Activated T-cell treated with anti-CD3 and anti-CD28 coated beads for 24 hours (primary cell): ENCODE measurements around the gene SYNE2.
"Not testable (repeated sequence)": the region's sequence is repeated elsewhere in the genome, so short reads cannot be mapped to it uniquely, and the experiment has no call there.

Source experiments
- DNase-seq: peaks from one replicate; pipeline ENCODE4 v3.0.0-alpha.2; 2020; ENCODE audit warnings: low read depth

The SYNE2 gene

DNA sequence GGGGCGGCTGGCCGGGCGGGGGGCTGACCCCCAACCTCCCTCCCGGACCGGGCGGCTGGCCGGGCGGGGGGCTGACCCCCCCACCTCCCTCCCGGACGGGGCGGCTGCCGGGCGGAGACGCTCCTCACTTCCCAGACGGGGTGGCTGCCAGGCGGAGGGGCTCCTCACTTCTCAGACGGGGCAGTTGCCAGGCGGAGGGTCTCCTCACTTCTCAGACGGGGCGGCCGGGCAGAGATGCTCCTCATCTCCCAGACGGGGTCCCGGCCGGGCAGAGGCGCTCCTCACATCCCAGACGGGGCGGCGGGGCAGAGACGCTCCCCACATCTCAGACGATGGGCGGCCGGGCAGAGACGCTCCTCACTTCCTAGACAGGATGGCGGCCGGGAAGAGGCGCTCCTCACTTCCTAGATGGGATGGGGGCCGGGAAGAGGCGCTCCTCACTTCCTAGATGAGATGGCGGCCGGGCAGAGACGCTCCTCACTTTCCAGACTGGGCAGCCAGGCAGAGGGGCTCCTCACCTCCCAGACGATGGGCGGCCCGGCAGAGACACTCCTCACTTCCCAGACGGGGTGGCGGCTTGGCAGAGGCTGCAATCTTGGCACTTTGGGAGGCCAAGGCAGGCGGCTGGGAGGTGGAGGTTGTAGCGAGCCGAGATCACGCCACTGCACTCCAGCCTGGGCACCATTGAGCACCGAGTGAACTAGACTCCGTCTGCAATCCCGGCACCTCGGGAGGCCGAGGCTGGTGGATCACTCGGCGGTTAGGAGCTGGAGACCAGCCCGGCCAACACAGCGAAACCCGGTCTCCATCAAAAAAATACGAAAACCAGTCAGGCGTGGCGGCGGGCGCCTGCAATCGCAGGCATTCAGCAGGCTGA lies 185.3 kb downstream of the SYNE2 start:
- not testable (repeated sequence) for DNase-seq

DNA sequence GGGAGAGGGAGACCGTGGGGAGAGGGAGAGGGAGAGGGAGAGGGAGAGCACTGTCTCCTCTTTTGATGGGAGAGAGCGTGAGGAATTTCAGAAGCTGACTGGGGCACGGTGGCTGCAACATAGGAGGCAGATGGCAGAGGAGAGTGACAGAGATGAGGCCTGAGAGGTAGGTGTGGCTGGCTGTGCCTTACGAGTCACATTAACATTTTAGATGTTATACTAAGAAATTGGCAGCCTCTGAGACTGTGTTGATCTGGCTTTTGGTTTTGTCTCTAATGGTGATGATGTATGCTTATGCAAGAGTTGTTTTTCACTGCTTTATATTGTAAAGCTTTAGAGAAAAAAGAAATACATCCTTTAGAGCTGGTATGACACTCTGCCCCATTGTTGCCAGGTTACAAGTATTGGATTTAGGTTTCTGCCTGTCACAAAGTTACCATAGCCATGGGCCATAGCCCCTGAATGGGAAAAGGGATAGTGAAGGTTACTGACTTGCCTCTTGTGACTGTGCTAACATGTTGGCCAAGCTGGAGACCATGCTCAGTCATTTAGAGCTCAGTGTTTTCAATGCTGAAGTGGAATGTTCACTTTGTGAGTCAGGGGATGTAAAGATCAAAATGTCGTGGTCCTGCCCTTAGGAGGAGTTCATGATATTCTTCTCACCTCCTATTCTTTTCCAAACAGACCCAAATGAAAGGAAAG lies 186.2 kb downstream of the SYNE2 start:
- no peak for DNase-seq

DNA sequence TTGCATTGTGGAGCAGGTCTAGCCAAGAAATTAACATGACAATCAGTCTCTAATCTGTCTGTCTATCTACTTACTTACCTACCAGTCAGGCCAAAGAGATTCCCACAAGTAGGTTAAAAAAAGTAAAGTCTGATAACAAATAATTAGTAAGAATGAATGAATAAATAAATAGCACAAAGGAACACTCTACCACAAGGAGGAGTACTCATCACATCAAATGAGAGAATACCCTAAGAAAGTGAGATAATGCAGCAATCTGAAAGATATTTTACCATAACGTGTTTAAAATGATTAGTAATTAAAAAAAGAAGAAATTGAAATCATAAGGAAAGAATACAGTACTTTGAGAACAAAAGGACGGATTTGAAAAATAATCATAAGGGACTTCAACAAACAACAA lies 187.2 kb downstream of the SYNE2 start:
- no peak for DNase-seq

DNA sequence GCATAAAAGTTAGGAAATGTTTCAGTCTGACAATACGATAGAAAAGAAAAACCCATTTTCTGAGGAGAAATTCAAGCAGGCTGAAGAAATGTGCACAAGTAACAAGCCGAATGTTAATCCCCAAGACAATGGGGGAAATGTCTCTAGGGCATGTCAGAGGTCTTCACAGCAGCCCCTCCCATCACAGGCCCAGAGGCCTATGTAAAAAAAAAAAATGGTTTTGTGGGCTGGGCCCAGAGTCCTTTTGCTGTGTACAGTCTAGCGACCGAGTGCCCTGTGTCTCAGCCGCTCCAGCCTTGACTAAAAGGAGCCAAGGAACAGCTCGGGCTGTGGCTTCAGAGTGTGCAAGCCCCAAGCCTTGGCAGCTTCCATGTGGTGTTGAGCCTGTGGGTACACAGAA lies 190.5 kb downstream of the SYNE2 start:
- DNase-seq: not testable (repeated sequence)

DNA sequence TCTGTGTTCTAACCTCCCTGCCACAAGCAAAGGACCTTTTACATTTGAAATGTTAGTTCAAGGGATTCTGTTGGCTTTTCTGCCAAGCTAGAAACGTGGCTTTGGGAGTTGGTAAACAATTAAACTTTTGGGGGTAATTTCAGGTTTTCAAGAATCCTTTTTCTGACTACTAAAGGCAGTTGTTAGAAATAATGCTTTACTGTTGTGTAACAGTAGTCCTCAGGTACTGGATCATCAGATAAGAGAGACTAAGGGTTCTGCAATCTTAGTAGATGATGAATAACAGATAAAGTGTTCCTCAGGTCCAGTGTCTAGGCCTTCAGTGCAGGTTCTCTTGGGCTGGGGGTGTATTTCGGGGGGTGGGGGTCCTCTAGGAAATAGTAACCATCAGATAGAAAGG lies 192.3 kb downstream of the SYNE2 start:
- no peak for DNase-seq

DNA sequence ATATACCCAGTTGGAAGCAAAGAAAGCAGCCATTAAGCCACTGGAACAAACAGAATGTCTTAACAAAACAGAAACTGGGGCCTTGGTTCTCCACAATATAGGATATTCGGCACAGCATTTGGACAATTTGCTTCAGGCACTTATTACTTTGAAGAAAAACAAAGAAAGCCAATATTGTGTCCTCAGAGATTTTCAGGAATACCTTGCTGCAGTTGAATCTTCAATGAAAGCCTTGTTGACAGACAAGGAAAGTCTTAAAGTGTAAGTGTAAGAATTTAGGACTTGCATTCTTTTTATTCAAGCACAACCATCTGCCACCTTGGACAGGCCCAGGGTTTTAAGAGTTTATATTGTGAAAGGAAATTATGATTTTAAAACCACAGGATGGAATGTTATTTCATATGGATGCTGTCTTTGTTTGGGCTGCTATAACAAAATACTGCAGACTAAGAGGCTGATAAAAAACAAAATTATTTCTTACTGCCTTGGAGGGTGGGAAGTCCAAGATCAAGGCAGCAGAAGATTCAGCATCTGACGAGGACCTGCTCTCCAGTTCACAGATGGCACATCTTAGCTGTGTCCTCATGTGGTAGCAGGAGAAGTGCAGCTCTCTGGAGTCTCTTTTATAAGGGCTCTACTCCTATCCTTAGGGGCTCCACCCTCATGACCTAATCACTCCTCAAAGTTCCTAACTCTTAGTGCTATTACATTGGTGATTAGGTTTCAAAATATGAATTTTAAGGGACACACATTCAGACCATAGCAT lies 197.0 kb downstream of the SYNE2 start:
- no peak for DNase-seq

DNA sequence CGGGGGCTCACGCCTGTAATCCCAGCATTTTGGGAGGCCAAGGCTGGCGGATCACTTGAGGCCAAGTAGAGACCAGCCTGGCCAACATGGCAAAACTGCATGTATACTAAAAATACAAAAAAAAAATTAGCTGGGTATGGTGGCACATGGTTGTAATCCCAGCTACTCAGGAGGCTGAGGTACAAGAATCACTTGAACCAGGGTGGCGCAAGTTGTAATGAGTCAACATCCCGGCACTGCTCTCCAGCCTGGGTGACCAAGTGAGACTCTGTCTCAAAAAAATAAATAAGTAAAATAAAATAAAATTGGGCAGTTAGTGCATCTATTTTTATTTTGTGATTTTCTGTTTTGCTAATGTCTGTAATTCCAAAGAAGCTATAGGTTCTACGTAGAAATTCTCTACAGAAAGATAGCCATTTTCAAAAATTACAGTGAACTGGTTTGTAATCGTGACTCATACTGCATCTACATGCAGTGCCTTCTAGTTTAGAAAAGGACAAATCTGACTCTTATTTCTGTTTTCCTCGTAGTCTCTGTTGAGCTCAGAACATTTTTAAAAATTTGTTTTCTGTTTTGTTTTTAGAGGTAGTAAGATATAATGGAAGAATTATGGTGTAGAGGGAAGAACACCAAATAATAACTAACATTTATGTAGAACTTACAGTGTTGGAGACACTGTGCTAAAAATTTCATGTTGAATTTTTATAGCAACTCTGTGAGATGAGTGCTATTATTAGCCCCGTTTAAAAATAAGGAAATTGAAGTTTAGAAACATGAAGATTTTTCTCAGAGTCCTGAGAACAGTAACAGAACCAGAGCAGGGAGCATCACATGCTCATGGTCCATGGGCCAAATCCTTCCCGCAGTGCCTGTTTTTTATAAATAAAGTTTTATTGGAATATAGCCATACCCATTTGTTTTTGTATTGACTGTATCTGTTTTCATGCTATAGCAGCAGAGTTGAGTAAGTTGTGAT lies 201.2 kb downstream of the SYNE2 start:
- no peak for DNase-seq

DNA sequence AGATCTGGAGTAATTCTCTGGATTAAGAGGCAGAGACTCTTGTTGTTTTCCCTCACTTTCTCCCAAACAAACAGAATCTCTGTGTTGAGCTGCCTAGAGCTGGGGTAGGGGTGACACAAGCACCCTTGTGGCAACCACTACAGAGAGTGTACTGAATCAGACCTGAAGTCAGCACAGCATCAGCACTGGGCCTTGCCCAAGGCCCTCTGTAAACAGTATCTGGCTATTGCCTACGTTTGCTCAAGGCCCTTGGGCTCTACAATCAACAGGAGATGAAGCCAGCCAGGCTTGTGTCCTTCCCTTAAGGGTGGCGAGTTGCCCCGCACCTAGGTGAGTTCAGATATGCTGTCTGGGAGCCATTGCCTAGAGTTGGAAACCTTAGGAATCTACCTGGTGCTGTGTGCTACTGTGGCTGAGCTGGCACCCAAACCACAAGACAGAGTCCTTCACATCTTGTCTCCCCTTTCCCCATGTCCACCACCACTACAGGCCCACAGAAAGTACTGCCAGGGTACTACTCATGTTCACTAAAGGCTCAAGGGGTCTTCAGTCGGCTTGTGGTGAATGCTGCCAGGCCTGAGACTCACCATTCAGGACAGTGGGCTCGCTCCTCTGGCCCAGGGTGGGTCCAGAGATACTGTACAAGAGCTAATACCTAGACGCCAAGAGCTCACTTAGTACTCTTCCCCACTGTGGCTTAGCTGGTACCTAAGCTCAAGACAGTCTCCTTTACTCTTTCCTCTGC lies 206.8 kb downstream of the SYNE2 start:
- DNase-seq: no peak

DNA sequence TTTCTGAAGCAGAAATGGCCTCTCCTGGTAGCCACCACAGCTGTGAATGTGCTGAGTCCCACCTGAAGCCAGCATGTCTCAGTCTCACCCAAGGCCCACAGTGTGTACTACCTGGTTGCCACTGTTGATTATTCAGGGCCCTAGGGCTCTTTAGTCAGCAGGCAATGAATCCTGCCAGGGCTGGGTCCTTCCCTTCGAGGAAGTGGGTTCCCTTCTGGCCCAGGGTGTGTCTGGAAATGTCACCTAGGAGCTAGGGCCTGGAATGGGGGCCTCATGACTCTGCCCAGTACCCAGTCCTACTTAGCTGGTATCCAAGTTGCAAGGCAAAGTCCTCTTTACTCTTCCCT lies 207.4 kb downstream of the SYNE2 start:
- no peak for DNase-seq

DNA sequence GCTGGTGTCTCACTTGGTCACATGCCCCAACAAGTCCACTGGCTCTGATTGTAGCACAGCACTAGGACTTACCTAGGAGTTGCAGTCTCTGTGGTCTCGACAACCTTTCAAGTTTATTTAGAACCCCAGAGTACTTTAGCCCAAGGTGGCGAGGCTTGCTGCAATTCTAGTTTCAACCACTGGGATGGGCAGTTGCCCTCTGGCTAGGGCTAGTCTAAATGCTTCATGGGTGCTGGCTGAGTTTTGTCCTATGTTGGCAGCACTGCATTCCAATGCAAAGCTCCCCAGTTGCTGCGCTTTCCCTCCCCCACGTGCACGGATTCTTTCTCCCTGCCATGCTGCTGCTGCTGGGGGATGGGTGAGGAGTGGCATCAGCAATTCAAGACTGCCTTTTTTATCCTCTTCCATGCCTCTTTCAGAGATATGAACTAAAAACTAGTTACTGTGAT lies 207.9 kb downstream of the SYNE2 start:
- DNase-seq: no peak

DNA sequence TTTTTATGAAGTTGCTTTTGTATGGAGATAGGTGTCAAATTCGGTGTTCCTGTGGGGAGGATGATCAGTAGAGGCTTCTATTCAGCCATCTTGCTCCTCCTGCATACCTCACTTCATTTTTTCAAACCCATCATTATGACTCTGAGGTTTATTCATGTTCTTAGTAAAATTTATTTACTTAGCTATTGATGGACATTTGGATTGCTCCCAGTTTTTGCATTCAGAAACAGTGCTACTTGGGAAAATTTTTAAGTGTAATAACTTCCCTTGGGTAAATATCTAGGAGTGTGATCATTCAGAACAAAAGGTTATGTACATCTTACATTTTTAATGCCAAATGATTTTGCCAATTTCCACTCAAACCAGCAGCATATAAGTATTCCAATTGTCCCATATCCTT lies 208.3 kb downstream of the SYNE2 start:
- no peak for DNase-seq

DNA sequence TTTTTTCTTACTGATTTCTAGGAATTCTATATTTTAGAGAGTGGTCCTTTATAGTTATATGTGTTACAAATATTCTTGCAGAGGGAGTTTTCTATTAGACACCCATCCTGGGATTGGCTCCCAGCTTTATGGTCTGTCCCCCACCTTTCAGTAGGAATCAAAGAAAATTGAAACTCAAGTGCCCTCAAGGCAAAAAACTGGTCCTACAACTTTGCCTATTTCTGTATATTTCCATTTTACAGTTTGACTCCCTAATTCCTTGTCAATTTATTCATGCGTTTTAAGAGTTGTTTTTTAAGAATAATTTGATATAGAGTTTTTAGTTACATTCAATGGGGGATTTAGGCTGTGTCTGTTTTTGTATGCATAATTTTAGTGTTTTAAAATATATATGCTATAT lies 208.9 kb downstream of the SYNE2 start:
- no peak for DNase-seq

DNA sequence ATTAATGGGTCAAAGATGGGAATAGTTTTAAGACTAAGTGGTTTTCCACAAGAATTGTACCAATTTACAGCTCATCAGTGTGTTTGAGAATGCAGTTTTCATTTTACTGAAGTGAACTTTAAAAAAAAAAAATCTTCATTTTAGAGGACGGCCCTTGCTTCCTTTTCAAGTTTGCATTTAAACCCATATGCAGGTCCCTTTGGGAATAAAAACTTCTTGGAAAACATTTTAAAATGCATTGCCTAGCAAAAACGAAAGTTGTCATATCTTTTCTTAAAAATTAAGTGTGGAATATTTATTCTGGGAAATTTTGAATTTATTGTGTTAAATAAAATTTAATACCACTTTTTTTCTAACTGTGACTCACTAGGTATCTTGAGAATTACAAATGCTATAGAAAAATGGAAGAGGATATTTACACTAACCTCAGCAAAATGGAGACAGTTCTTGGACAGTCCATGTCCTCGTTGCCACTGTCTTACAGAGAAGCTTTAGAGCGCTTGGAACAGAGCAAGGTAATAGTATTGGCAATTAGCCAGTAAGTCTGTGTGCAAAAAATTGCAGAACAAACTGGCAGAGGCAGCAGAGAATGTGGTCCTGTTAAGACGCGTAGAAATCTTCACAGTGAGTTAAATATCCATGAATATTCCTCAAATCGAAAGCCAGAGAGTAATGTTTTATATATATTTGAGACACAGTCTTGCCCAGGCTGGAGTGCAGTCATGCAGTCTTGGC lies 209.7 kb downstream of the SYNE2 start:
- DNase-seq: no peak

DNA sequence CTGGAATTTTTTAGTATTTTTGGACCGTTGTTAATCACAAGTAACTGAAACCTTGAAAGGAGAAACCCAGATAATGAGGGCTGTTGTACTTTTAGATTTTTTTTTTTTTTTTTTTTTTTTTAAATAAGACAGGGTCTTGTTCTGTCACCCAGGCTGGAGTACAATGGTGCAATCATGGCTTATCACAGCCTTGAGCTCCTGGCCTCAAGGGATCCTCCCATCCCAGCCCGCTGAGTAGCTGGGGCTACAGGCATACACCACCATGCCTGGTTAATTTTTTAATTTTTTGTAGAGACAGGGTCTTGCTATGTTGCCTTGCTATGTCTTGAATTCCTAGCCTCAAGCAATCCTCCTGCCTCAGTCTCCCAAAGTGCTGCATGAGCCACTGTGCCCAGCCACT lies 211.6 kb downstream of the SYNE2 start:
- DNase-seq: no peak

DNA sequence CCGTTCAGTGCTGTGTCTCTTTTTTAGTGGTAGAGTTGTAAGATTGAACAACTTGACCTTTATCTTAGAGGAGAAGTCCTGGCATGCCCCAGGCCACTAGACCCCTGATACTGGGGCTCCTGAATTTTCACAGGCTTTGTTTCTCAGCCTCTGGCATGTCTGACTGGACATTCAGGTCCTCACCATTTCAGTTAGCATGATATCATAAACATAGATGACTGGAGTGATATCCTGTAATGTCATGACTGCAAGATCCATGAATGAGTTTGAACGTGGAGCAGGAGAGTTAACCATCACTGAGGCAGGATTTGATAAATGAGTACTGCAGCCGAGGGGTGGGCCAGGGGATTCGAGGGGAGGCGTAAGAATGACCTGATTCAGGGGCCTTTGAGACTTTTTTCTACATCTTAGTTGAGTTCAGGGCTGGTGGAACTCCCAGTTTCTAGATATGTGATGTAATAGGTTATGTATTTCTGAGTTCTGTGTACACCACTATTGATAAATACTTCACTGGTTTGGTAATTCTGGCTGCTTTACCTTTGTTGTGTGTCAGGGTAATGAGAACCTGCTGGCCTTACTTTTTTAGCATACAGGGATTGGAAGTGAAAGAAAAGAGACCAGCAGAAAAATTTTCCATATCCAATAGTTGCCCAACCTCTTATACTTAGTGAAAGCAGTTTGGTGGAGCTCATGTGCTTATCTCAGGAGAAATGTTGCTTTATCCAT lies 217.0 kb downstream of the SYNE2 start:
- DNase-seq: no peak

DNA sequence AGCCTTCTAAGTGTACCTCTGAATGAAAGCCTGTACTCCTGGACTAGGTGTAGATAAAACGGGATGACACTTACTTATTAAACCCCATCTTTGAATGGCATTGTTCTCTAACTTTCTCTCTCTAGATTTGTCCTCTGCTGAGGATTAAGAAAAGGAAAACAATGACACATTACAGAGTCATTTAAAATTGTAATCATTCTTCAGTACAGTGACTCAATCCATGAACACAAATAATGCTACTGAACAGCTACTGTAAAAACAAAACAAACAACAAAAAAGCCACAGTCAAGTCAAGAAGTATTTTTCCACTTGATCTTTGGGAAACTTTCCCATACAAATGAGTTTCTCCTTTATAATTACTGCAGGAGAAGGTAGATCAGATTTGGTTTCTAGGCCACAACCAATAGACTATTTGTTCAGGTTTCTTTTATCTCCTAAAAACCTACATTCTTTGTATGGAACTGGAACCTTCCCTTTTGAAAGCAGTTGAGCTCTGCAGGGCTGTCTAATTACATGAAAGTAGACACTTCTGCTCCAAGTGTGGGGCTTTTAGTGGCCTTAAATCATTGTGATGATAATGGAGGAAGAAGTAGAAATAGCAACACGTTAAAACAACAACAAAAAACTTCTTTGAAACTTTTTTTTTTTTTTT lies 222.3 kb downstream of the SYNE2 start:
- DNase-seq: no peak

DNA sequence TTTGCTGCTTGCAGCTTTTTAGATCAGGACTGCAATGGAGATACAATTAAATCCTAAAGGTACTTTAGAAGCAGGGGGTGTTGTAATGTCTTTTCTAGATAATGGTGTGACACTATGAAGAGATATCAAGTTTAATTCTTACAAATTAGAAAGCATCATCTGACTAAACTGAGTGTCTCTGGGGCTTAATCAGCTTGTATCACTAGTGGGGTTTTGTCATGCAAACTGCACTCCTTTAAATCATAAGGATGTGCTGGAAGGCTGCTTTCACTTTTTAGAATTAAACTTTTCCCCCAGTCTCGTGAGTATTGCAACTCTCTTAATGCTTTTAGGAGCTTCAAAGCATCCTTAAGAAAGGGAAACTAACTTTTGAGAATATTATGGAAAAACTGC lies 222.8 kb downstream of the SYNE2 start:
- no peak for DNase-seq

DNA sequence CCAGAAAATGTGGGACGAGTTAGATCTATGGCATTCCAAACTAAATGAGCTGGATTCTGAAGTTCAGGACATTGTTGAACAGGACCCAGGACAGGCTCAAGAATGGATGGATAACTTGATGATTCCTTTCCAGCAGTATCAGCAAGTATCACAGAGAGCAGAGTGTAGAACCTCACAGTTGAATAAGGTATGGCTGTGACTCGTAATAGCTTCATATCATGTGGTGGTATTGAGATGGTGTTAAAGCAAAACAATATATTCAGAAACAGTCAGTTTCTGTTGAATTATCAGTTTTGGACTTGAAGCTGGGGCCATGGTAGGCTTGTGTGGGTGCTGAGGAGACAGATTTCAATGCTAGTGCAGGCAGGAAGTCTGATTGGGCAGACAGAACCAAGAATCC lies 227.6 kb downstream of the SYNE2 start:
- DNase-seq: no peak

DNA sequence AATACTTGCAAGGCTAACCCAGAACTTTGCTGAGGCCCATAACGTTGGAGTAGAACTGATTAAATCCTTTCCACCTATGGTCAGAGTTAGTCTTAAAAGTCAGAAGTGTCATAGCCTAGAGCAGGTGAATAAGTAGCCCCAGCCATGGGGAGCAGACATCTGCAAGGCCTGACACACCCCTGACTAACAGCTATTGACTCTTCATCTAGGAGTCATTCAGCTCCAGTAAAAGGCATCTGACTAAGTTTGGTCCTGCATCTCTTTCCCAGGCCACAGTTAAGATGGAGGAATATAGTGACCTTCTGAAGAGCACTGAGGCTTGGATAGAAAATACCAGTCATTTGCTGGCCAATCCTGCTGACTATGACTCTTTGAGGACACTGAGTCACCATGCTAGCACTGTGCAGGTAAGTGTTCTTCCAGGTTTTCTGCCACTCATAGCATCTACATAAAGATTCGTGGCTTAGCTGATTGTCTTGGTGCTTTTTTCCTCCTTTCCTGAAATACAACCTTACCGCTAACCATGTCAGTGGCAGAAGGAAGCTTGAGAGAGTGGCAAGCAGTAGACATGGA lies 228.5 kb downstream of the SYNE2 start:
- no peak for DNase-seq
